NCI-H524 treated with DMSO at 0.1 percent for 48 hours (cell line): ENCODE measurements around the gene ACVR1.

Source experiments
- DNase-seq: peaks from one replicate; lab custom pipeline; 2025; lab: John Stamatoyannopoulos, UW

ACVR1 gene

GRCh38 chr2:157876066-157876785 is at the start of gene ACVR1:
Gene ACVR1 (minus strand): TSS chr2:157876330. CDS start chr2:157799493, 76,837 bp downstream.
- peak; percentile 46 for DNase-seq

DNA sequence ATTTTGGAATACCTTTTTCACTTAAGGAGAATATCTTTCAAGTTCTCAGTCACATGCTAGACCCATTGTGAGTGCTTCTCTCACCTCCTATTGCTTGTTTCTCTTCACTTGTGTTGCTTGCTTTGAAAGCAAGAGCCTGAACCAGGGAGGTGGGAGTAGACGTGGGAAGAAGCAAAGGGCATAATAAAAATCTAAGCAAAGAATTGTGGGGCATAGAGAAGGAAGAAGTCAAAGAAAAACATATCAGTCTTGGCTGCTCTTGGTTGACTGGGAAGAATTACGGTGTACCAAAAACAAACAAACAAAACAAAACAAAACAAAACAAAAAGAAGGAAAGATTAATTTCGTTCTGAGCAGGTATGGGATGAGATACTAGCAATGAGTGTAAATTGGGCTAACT is 48.9 kb upstream of the ACVR1 start:
- no peak for DNase-seq

DNA sequence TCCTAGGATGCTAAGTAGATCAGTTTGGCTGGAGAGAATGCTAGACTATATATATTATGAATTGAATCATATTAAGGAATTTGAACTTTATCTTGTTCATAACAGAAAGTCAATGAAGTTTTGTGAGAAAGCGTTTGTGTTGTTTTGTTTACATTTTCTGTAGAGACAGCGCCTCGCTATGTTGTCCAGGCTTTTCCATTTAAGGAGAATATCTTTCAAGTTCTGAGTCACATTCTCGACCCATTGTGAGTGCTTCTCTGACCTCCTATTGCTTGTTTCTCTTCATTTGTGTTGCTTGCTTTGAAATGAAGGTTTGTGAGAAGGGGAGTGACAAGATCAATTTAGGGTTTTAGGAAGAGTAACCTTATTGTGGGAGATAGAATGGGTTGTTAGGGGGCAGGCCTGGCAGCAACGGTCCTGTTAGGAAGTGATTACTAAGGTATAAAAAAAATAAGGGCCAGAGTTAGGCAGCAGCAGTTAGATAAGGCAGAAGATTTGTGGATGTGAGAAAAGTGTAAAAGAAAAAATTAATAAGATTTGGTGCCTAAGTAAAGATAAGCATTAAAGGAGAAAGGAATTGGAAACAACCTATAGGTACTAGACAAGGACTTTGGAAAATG is 47.6 kb upstream of the ACVR1 start:
- no peak for DNase-seq

DNA sequence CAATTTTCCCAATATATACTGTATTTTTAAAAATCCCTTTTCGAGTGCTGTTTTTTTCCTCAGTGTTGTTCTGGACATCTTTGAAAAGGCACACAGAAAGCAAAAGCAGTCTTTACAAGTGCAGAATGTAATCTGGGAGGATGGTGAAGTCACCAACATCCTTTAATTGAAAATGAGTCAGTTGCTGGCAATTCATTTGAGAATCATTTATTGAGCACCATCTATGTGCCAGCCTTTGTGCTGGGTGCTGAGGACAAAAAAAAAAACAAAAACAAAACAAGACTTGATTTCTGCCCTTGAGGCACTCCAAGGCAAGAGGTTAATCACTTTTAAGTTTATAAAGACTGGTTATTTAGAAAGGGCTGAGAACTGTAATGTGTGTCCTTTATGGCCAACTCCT is 46.7 kb upstream of the ACVR1 start:
- no peak for DNase-seq

DNA sequence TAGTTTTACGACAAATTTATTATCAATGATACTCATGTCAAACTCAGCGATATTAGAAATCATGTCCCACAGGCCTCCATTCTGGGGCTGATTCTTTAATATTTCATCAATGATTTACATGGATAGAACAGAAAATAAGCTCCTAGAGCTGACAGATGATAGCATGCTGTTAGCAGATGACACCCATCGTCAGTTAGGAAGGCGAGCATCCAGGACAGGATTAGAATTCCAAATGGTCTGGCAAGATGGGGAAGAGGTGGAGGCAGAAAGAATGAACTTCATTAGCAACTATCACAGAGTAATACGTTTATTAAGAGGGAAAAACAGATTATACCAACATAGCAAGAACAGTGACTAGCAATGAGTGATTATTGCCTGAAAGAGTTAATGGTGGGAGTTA is 46.2 kb upstream of the ACVR1 start:
- DNase-seq = no peak

DNA sequence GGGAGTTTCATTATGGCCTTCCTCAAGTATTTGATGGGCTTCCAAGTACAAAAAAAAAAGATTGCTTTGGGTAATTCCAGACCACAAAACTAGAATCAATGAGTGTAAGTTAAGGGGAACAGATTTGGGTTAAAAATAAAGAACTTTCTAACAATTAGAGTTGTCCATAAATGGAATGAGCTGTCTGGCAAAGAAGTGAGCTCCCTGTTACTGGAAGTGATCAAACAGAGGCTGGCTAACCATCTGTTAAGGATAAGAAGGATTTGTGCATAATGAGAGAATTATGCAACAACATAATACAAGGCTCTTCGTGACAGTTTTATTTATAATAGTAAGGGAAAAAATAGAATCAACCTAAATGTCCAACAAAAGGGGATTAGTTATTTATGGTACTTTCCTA is 44.6 kb upstream of the ACVR1 start:
- DNase-seq = no peak

GRCh38 chr2:157919181-157919580 is 43.1 kb upstream of the ACVR1 start:
- DNase-seq = no peak

GRCh38 chr2:157918319-157918718 is 42.2 kb upstream of the ACVR1 start:
- no peak for DNase-seq

DNA sequence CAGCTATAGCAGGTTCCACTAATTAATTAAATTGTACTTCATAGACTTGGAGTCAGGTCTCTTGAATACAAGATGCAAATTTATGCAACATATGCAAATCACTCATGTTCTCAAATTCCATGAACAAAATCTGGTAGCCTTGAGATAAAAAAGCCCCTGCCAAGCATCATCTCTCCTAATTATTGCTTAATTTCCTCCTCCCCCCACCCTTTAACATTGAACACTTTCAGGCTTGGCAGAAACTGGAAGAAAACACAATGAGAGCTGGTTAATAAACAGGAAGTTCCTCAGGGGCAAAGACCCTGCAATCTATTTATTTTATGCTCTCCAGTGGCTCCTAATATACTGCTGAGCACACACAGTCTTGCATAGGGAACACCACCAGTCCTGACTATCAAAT is 35.6 kb upstream of the ACVR1 start:
- no peak for DNase-seq

DNA sequence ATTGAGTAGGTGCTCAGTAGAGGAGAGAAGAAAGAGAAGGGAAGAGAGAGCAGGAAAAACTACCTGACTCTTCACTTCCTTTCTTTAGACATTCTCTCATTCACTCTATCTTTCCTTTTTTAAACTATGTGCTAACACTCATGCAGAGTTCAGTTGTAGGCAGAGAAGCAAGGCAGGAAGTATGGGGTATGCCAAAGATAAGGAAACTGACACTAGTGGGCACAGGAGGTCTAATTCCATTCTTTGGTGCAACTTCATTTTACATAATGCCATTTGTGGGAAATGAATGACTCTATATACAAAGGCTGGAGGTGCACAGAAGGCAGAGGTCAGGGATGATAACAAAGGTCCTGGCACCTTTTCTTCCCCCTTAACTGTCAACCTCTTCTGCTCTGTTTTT is 35.1 kb upstream of the ACVR1 start:
- no peak for DNase-seq

DNA sequence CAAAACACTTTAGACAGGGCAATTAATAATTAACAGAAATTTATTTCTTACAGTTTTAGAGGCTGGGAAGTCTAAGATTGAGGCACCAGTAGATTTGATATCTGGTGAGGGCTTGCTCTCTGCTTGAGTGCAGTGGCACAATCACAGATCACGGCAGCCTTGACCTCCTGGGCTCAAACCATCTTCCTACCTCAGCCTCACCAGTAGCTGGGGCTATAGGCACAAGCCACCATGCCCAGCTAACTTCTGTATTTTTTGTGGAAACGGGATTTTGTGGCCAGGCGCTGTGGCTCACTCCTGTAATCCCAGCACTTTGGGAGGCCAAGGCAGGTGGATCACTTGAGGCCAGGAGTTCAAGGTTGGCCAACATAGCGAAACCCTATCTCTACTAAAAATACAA is 29.0 kb upstream of the ACVR1 start:
- DNase-seq = no peak

DNA sequence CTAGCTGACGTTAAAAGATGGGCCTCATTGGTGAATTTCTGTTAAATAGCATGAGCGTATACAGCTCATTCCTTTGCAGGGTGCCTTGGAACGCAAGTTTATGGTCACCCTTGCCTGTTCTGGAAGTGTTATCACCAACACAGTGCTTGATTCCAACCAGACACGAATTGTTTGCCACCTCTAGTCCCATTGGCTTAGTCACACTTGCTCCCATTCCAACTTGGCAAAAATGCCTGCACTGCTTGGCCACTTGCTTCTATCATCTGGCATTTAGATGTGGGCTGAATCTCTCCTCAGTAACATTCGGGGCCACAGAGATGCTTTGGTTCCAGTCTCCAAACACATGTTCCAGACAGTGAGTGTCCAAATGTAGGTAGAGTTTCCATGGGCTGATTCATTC is 27.5 kb upstream of the ACVR1 start:
- DNase-seq = no peak

- DNase-seq = no peak
These were observed 27.0 kb upstream of the ACVR1 start for GRCh38 chr2:157903151-157903550.

GRCh38 chr2:157902692-157903091 is 26.6 kb upstream of the ACVR1 start:
- DNase-seq = no peak

- no peak for DNase-seq
These were observed 25.2 kb upstream of the ACVR1 start for GRCh38 chr2:157901325-157901724.

DNA sequence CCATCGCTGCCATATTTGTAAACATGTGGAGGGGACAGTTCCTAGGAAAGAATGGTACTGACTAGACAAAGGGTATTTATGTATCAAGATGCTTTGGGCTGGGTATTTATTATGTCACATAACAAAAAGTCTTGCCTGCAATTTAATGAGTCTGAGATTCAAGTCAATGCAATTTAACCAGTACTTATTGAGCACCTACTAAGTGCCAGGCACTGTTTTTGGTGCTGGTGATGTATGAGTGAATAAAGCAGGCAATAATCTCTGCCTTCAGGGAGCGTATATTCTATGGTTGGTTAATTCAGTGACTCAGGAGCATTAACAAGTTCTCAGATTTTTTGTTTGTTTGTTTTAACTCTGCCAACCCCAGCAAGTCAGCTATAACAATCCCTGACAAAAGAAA is 24.6 kb upstream of the ACVR1 start:
- no peak for DNase-seq

- no peak for DNase-seq
These were observed 24.1 kb upstream of the ACVR1 start for GRCh38 chr2:157900203-157900602.

GRCh38 chr2:157899125-157899839 is 23.2 kb upstream of the ACVR1 start:
- no peak for DNase-seq

DNA sequence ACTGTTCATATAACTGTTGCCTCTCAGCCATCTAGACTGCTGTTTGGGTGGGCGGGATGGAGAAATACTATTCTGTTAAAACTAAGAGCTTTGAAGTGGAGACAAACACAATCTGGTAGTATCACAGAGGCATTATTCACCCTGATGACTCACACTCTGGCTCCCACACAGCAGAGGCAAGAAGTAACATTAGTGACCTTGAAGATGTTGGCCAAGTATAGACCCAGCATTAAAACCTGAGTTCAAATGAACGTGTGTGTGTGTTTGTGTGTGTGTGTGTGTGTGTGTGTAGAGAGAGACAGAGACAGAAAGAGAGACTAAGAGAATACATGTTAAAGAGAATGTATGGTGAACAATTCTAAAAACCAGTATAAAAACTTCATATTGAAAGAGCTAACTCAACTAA is 22.5 kb upstream of the ACVR1 start:
- no peak for DNase-seq

- DNase-seq = no peak
These were observed 21.2 kb upstream of the ACVR1 start for GRCh38 chr2:157897106-157897971.

DNA sequence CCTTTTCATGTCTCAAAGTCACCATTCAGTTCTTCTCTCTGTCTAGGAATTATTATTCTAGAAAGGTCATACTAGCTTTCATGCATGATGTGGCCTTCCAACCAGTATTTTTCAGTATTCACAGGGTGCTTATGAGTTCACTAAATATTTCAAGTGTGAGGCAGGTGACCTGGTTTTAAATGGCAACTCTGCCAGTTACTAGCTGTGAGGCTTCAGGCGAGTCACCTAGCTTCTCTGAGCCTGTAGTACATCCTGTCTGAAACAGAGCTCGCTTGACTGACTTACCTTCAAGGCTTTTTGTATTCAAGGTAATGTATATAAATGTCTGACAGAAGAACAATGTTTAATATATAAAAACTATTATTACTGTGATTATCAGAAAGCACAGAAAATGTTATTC is 19.4 kb upstream of the ACVR1 start:
- DNase-seq = no peak

- DNase-seq = no peak
These were observed 18.7 kb upstream of the ACVR1 start for GRCh38 chr2:157894694-157895435.
